Glutamatergic neuron (in vitro differentiated cells): ENCODE measurements around the gene OTOR. TPM values are rescaled to one million over a fixed set of nuclear protein-coding genes. Genes with fewer than 3 reads are reported as not detected.
A peak's percentile ranks its signal among the peaks of the same experiment; 100 is the strongest.

ENCODE experiments used
- DNase-seq: peaks from one replicate; pipeline ENCODE4 v3.0.0; 2022
- H3K27ac Mint-ChIP-seq: one replicate; pipeline ENCODE4 v1.8.0; 2020; ENCODE audit warnings: mild to moderate bottlenecking, mixed read lengths, inconsistent platforms; ENCODE audit not compliant: unreplicated experiment
- H3K27me3 Mint-ChIP-seq: one replicate; pipeline ENCODE4 v1.8.0; 2020; ENCODE audit warnings: mild to moderate bottlenecking, moderate library complexity, mixed read lengths, inconsistent platforms; ENCODE audit not compliant: unreplicated experiment
- H3K36me3 Mint-ChIP-seq: one replicate; pipeline ENCODE4 v1.8.0; 2020; ENCODE audit warnings: mild to moderate bottlenecking, mixed read lengths, inconsistent platforms; ENCODE audit not compliant: unreplicated experiment
- H3K4me1 Mint-ChIP-seq: one replicate; pipeline ENCODE4 v1.8.0; 2020; ENCODE audit warnings: mild to moderate bottlenecking, low read depth, mixed read lengths, inconsistent platforms; ENCODE audit not compliant: unreplicated experiment
- H3K4me3 Mint-ChIP-seq: one replicate; pipeline ENCODE4 v1.8.0; 2020; ENCODE audit warnings: mild to moderate bottlenecking, mixed read lengths, inconsistent platforms; ENCODE audit not compliant: unreplicated experiment
- H3K9me3 Mint-ChIP-seq: one replicate; pipeline ENCODE4 v1.8.0; 2020; ENCODE audit warnings: mild to moderate bottlenecking, moderate library complexity, mixed read lengths, inconsistent platforms; ENCODE audit not compliant: unreplicated experiment
- total RNA-seq: library from RNA; stranded (reverse); fragmentation: NEBNext Ultra II Directional; extraction: Animal tissue kit (Norgen Biotek cat#: 25700); gene quantifications from one replicate; pipeline ENCODE4 v1.2.1, GENCODE V29; 2021; ENCODE audit not compliant: unreplicated experiment
- TF ChIP-seq, protein P1 (sequence below): fragments of 200-600 bp; sonication (generic); IDR thresholded peaks from one replicate; pipeline ENCODE4 v1.5.0; 2021; ENCODE audit not compliant: partially characterized antibody, unreplicated experiment

OTOR gene
- total RNA-seq, 1 donor from 2014 or later, result not detected

DNA sequence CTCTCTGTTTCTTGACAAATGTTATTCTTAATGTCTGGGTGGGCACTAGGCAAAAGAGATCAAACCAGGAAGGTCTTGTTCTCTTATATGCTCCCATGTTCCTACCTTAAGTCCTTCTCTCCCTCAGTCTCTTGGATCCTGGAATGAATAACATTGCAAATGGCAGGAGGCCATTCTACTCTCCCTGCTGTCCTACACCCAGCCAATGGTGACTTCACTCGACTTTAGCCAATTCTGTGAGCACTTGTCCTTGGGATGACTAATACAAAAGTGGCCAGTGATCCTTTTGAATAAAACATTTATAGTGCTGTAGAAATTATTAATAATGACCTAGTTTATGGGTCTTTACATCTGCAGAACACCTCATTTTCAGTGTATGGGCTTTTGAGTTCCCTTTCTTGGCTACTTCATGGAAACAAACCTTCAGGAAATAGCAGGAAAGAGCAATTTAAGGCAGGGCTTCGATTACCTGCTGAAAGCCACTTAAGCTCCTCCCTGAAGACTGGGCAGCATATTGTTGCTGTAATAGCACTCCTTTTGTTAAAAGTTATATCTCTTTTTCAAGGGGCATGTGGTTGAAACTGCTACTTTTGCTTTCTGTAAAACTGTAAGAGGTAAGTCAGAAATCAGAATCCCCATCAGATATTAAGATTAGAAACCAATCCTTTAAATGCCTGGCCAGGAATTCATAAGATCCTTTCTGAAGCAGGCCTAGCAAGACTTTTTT is 10.5 kb downstream of the OTOR start:
- H3K36me3 Mint-ChIP-seq, result no peaks in the 10 kb centered on the region
- TF ChIP-seq, protein P1, sequence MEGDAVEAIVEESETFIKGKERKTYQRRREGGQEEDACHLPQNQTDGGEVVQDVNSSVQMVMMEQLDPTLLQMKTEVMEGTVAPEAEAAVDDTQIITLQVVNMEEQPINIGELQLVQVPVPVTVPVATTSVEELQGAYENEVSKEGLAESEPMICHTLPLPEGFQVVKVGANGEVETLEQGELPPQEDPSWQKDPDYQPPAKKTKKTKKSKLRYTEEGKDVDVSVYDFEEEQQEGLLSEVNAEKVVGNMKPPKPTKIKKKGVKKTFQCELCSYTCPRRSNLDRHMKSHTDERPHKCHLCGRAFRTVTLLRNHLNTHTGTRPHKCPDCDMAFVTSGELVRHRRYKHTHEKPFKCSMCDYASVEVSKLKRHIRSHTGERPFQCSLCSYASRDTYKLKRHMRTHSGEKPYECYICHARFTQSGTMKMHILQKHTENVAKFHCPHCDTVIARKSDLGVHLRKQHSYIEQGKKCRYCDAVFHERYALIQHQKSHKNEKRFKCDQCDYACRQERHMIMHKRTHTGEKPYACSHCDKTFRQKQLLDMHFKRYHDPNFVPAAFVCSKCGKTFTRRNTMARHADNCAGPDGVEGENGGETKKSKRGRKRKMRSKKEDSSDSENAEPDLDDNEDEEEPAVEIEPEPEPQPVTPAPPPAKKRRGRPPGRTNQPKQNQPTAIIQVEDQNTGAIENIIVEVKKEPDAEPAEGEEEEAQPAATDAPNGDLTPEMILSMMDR, result no peak
- H3K27me3 Mint-ChIP-seq, result peaks cover 6% of the 10 kb centered on the region
- H3K9me3 Mint-ChIP-seq, result no peaks in the 10 kb centered on the region
- DNase-seq, result no peak
- H3K4me3 Mint-ChIP-seq, result no peak overlapping the region
- peaks cover 4% of the 10 kb centered on the region for H3K4me1 Mint-ChIP-seq
- H3K27ac Mint-ChIP-seq, result no peak overlapping the region

DNA sequence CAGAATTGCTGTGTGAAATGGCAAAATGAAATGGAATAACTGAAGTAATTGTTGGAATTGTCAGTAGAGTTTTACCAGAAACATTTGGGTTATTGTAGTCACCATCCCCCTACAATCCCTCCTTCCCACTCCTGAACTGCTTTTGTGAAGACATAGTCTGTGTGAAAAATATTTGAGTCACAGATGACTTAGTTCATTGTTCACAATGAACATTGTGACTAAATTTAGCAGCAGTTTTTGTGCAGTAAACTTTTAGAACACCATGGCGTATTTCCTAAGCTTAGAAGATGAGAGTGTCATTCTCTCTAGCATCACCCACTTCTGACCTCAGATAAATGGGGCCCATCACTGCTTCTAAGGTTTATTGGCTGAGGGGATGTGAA is 11.0 kb downstream of the OTOR start:
- Mint-ChIP-seq H3K4me3 (no peak overlapping the region), H3K36me3 (no peaks in the 10 kb centered on the region), H3K4me1 (peaks cover 4% of the 10 kb centered on the region), H3K9me3 (no peaks in the 10 kb centered on the region), H3K27me3 (peaks cover 6% of the 10 kb centered on the region), H3K27ac (no peak overlapping the region)
- TF ChIP-seq, protein P1, result no peak
- no peak for DNase-seq

DNA sequence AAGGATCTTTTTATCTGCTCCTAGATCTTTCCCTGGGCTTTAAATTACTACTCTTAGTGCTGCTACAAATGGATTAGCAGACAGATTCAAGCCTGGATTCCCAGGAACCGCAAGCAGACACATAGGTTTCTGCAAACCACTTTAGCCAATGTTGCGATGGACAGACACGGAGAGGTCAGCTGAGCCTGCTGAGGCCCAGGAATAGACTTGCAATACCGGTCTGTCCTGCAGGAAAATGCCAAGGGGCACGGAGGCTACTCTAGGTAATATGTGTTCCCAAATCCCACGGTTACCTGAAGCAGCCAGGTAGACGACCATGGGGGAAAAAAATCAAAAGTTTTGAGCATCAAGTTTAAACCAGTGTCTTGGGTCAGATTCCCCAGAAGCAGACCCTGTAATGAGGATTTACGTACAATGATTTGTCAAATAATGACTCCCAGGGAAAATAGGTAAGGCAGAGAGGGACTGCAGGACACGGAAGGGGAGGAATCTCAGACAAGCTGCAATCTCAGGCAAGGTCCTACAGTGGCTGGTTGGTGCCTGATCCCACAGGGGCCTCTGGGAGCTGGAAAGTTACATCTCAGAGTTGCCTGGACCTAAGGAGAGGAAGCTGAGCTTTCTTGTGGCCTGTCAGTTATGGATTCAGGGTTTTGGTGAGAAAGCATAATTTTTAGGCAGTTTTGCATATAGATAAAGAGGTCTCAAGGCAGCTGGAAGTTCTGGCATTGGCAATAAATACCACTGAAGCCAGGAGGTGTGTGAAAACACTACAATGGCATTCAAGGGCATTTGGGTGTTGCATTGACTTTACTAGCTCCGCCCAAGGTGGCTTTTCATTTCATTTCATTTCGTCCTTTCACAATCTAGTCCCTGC is 12.5 kb downstream of the OTOR start:
- DNase-seq, result no peak
- no peak overlapping the region for H3K4me3 Mint-ChIP-seq
- no peak overlapping the region for H3K27ac Mint-ChIP-seq
- TF ChIP-seq, protein P1, result no peak
- no peaks in the 10 kb centered on the region for H3K36me3 Mint-ChIP-seq
- peaks cover 4% of the 10 kb centered on the region for H3K4me1 Mint-ChIP-seq
- peaks cover 6% of the 10 kb centered on the region for H3K27me3 Mint-ChIP-seq
- H3K9me3 Mint-ChIP-seq, result no peaks in the 10 kb centered on the region

DNA sequence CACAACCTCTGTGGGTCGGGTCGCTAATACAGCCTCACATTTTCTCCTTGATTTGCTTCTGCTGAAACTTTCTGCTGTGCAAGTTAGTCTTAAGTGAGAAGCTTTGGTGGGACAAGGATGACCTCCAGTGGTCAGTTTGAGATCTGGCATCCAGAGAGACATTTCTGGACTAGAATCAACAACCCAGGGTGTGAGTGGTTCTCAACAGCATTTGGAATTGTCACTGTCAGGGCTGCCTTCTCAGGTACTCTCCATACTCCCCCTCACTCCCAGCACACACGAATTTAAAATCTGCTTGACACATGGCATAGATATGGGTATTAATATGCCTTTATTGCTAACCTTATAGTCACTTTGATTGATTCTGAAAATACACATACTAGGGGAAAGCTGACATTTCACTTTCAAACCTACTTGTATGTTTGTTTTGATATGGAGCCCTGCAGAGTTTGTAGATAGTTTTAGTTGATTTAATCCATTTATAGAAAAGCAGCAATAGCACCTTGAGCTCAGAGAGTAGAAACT is 13.2 kb downstream of the OTOR start:
- H3K9me3 Mint-ChIP-seq, result no peaks in the 10 kb centered on the region
- no peaks in the 10 kb centered on the region for H3K36me3 Mint-ChIP-seq
- DNase-seq, result peak; percentile 29
- H3K27me3 Mint-ChIP-seq, result peaks cover 2% of the 10 kb centered on the region
- no peak overlapping the region for H3K4me3 Mint-ChIP-seq
- TF ChIP-seq, protein P1, result peak; percentile 66
- peaks cover 4% of the 10 kb centered on the region for H3K4me1 Mint-ChIP-seq
- H3K27ac Mint-ChIP-seq, result no peak overlapping the region
